H9 (cell line): ENCODE measurements around the gene DCDC2C. TPM values are rescaled to one million over a fixed set of nuclear protein-coding genes. Genes with fewer than 3 reads are reported as not detected.

ENCODE experiments used
- DNase-seq: peaks from one replicate; pipeline ENCODE4 v3.0.0-alpha.2; 2017
- H2AFZ ChIP-seq: one replicate; pipeline ENCODE4 v1.6.1; 2013; ENCODE audit warnings: mild to moderate bottlenecking, low read length, control low read depth, moderate library complexity
- H2AK5ac ChIP-seq: 2 replicates; pipeline ENCODE4 v1.6.1; 2013; ENCODE audit warnings: low read length, control low read depth, mixed read lengths; ENCODE audit not compliant: insufficient read length
- H2BK120ac ChIP-seq: one replicate; pipeline ENCODE4 v1.6.1; 2013; ENCODE audit warnings: low read depth, mild to moderate bottlenecking, low read length, control low read depth, inconsistent platforms; ENCODE audit not compliant: poor library complexity, severe bottlenecking
- H2BK12ac ChIP-seq: 2 replicates; pipeline ENCODE4 v1.6.1; 2013; ENCODE audit warnings: low read length, control low read depth, mixed read lengths, low read depth; ENCODE audit not compliant: insufficient read length
- H2BK15ac ChIP-seq: 2 replicates; pipeline ENCODE4 v1.6.1; 2013; ENCODE audit warnings: low read depth, low read length, control low read depth
- H2BK20ac ChIP-seq: one replicate; pipeline ENCODE4 v1.6.1; 2013; ENCODE audit warnings: low read depth, mild to moderate bottlenecking, low read length, control low read depth, inconsistent platforms; ENCODE audit not compliant: poor library complexity, severe bottlenecking
- H2BK5ac ChIP-seq: 2 replicates; pipeline ENCODE4 v1.6.1; 2013; ENCODE audit warnings: low read length, control low read depth, mixed read lengths; ENCODE audit not compliant: insufficient read length
- H3K14ac ChIP-seq: 2 replicates; pipeline ENCODE4 v1.6.1; 2013; ENCODE audit warnings: low read length, control low read depth; ENCODE audit not compliant: insufficient read depth
- H3K18ac ChIP-seq: 2 replicates; pipeline ENCODE4 v1.6.1; 2013; ENCODE audit warnings: low read depth, mild to moderate bottlenecking, mixed read lengths, low read length, control low read depth; ENCODE audit not compliant: insufficient read length
- H3K23ac ChIP-seq: 2 replicates; pipeline ENCODE4 v1.6.1; 2013; ENCODE audit warnings: low read length, control low read depth, mixed read lengths, low read depth; ENCODE audit not compliant: insufficient read length
- H3K23me2 ChIP-seq: 2 replicates; pipeline ENCODE4 v1.6.1; 2013; ENCODE audit warnings: low read depth, mild to moderate bottlenecking, mixed read lengths, low read length, control low read depth; ENCODE audit not compliant: insufficient read length, poor library complexity, severe bottlenecking
- H3K27ac ChIP-seq: 2 replicates; pipeline ENCODE4 v1.5.1; 2013; ENCODE audit warnings: low read length, control low read depth, mixed read lengths, low read depth; ENCODE audit not compliant: insufficient read length
- H3K27me3 ChIP-seq: 2 replicates; pipeline ENCODE4 v1.6.1; 2013; ENCODE audit warnings: low read length, control low read depth, inconsistent platforms; ENCODE audit not compliant: insufficient read depth
- H3K4ac ChIP-seq: 2 replicates; pipeline ENCODE4 v1.6.1; 2013; ENCODE audit warnings: low read depth, mild to moderate bottlenecking, control low read depth, inconsistent platforms, low read length, moderate library complexity
- H3K4me1 ChIP-seq: 2 replicates; pipeline ENCODE4 v1.6.1; 2013; ENCODE audit warnings: low read length, control low read depth, inconsistent platforms; ENCODE audit not compliant: insufficient read depth
- H3K4me2 ChIP-seq: 2 replicates; pipeline ENCODE4 v1.6.1; 2013; ENCODE audit warnings: low read length, control low read depth, mixed read lengths; ENCODE audit not compliant: insufficient read length, insufficient read depth
- H3K56ac ChIP-seq: 2 replicates; pipeline ENCODE4 v1.6.1; 2013; ENCODE audit warnings: low read depth, mild to moderate bottlenecking, mixed read lengths, low read length, control low read depth; ENCODE audit not compliant: insufficient read length
- H3K79me1 ChIP-seq: 2 replicates; pipeline ENCODE4 v1.6.1; 2013; ENCODE audit warnings: low read depth, mild to moderate bottlenecking, moderate library complexity, low read length, control low read depth, inconsistent platforms; ENCODE audit not compliant: insufficient read depth, poor library complexity, severe bottlenecking
- H3K79me2 ChIP-seq: 2 replicates; pipeline ENCODE4 v1.6.1; 2013; ENCODE audit warnings: low read length, control low read depth, inconsistent platforms; ENCODE audit not compliant: insufficient read depth
- H3K9ac ChIP-seq: 2 replicates; pipeline ENCODE4 v1.6.1; 2013; ENCODE audit warnings: low read length, control low read depth, mixed read lengths; ENCODE audit not compliant: insufficient read length; ENCODE audit errors: extremely low read depth
- H3K9me3 ChIP-seq: one replicate; pipeline ENCODE4 v1.6.1; 2013; ENCODE audit warnings: low read depth, low read length, inconsistent platforms; ENCODE audit not compliant: control insufficient read depth
- H3T11ph ChIP-seq: one replicate; pipeline ENCODE4 v1.6.1; 2013; ENCODE audit warnings: mild to moderate bottlenecking, low read length, control low read depth, inconsistent platforms
- H4K20me1 ChIP-seq: one replicate; pipeline ENCODE4 v1.6.1; 2013; ENCODE audit not compliant: control insufficient read depth, insufficient read length, insufficient read depth
- H4K5ac ChIP-seq: 2 replicates; pipeline ENCODE4 v1.6.1; 2013; ENCODE audit warnings: low read depth, mild to moderate bottlenecking, mixed read lengths, low read length, control low read depth; ENCODE audit not compliant: insufficient read length
- H4K8ac ChIP-seq: replicated peaks from 2 replicates; pipeline ENCODE4 v1.6.1; 2013; ENCODE audit warnings: low read length, control low read depth, mixed read lengths, low read depth; ENCODE audit not compliant: insufficient read length
- H4K91ac ChIP-seq: 2 replicates; pipeline ENCODE4 v1.6.1; 2013; ENCODE audit warnings: low read depth, mild to moderate bottlenecking, moderate library complexity, mixed read lengths, low read length, control low read depth; ENCODE audit not compliant: insufficient read length
- H3K27ac Mint-ChIP-seq, 3 experiments: 2 replicates in 2 of 3; 3 replicates in 1 of 3; pipeline ENCODE4 v1.8.0; 2020 to 2021; ENCODE audit warnings: mixed read lengths in 3 of 3, mild to moderate bottlenecking in 1 of 3, moderate library complexity in 1 of 3
- H3K27me3 Mint-ChIP-seq: 2 replicates; pipeline ENCODE4 v1.8.0; 2021; ENCODE audit warnings: low read depth, mild to moderate bottlenecking, moderate library complexity, mixed read lengths
- H3K36me3 Mint-ChIP-seq, 3 experiments: 2 replicates in 2 of 3; 3 replicates in 1 of 3; pipeline ENCODE4 v1.8.0; 2020 to 2021; ENCODE audit warnings: low read depth in 3 of 3, mixed read lengths in 3 of 3; ENCODE audit not compliant: insufficient read depth in 1 of 3
- H3K4me1 Mint-ChIP-seq, 2 experiments: 2 replicates each; pipeline ENCODE4 v1.8.0; 2020; ENCODE audit warnings: mixed read lengths in 2 of 2
- H3K4me3 Mint-ChIP-seq, 2 experiments: 2 replicates in 1 of 2; 3 replicates in 1 of 2; pipeline ENCODE4 v1.8.0; 2020 to 2021; ENCODE audit warnings: mild to moderate bottlenecking in 2 of 2, mixed read lengths in 2 of 2, moderate library complexity in 1 of 2
- H3K9me3 Mint-ChIP-seq, 2 experiments: 2 replicates in 1 of 2; 3 replicates in 1 of 2; pipeline ENCODE4 v1.8.0; 2020; ENCODE audit warnings: mild to moderate bottlenecking in 2 of 2, mixed read lengths in 2 of 2, moderate library complexity in 1 of 2
- CTCF ChIP-seq: fragments of 200-600 bp; sonication (generic); conservative IDR thresholded peaks from 3 replicates; pipeline ENCODE4 v1.8.0; 2021; ENCODE audit warnings: antibody characterized with exemption, mild to moderate bottlenecking
- WGBS: extraction: QIAGEN DNeasy Blood & Tissue Kit; methylation state at CpG from one replicate; pipeline ENCODE4 v1.1.7; 2013; ENCODE audit warnings: missing lambda C conversion rate, low lambda C conversion rate, mixed read lengths; ENCODE audit not compliant: insufficient read length; ENCODE audit errors: extremely low coverage; 5-methylcytosine and 5-hydroxymethylcytosine counted together
- total RNA-seq: library from RNA; stranded (reverse); gene quantifications from 2 replicates; pipeline ENCODE4 v1.2.1, GENCODE V29; 2021

Gene DCDC2C
- total RNA-seq, 1 experiment from 2014 or later = not detected

- Histone ChIP-seq H2BK20ac (no peak overlapping the region), H3K27ac (no peak overlapping the region), H3K27me3 (no peaks in the 10 kb centered on the region), H4K8ac (no peak overlapping the region), H2BK5ac (no peak overlapping the region), H3K4me2 (no peak overlapping the region), H3K14ac (no peak overlapping the region), H2BK12ac (no peak overlapping the region), H4K91ac (no peak overlapping the region), H3K79me2 (no peaks in the 10 kb centered on the region), H3K23ac (no peak overlapping the region), H3K4me1 (no peaks in the 10 kb centered on the region), H3K9ac (no peak overlapping the region), H2AK5ac (no peak overlapping the region), H3K9me3 (no peaks in the 10 kb centered on the region), H4K20me1 (no peaks in the 10 kb centered on the region), H3K4ac (no peak overlapping the region), H2AFZ (no peak overlapping the region), H3K23me2 (no peaks in the 10 kb centered on the region), H2BK120ac (no peak overlapping the region), H2BK15ac (no peak overlapping the region), H3K18ac (no peak overlapping the region), H3T11ph (no peak overlapping the region), H3K56ac (no peak overlapping the region), H4K5ac (no peak overlapping the region), H3K79me1 (no peaks in the 10 kb centered on the region)
- WGBS = no CpG with 5 or more reads among the region's 2 CpGs
- Mint-ChIP-seq H3K9me3 (no peaks in the 10 kb centered on the region; a peak in 1 of 5 replicates), H3K4me1 (no peaks in the 10 kb centered on the region), H3K36me3 (no peaks in the 10 kb centered on the region), H3K27ac (no peak overlapping the region), H3K27me3 (peaks cover 13% of the 10 kb centered on the region), H3K4me3 (no peak overlapping the region)
- no peak for DNase-seq
- no peak for TF ChIP-seq CTCF
These were observed 24.2 kb upstream of the DCDC2C start for GRCh38 chr2:3679180-3679579.
